ENCODE results near the gene SEMA4D.

GRCh38 chr9:89530726-89531125 is 32.8 kb upstream of the SEMA4D start:
- TF ChIP-seq FOXM1 (IDR thresholded peaks at IDR 0.05; ENCODE audit: borderline replicate concordance, low read depth) (no peak), EGR1 (IDR thresholded peaks at IDR 0.05) (no peak), ZBTB7A (IDR thresholded peaks at IDR 0.05; ENCODE audit: low read depth) (no peak), REST (IDR thresholded peaks at IDR 0.05; ENCODE audit: low read depth) (no peak), TAF1 (IDR thresholded peaks at IDR 0.05; ENCODE audit: low read depth) (no peak), EP300 (IDR thresholded peaks at IDR 0.05; ENCODE audit: borderline replicate concordance) (no peak), TEAD4 (IDR thresholded peaks at IDR 0.05) (no peak), CEBPB (IDR thresholded peaks at IDR 0.05) (no peak), RAD21 (IDR thresholded peaks at IDR 0.05; ENCODE audit: low read depth) (no peak), YY1 (IDR thresholded peaks at IDR 0.05; ENCODE audit: low read depth) (no peak), CREB1 (IDR thresholded peaks at IDR 0.05; ENCODE audit: low read depth) (no peak), NFIC (IDR thresholded peaks at IDR 0.05) (no peak), MAX (IDR thresholded peaks at IDR 0.05) (no peak), USF1 (IDR thresholded peaks at IDR 0.05) (no peak)

Data from Ishikawa (cell line).